ENCODE results near the gene GPD2.

GPD2 gene

DNA sequence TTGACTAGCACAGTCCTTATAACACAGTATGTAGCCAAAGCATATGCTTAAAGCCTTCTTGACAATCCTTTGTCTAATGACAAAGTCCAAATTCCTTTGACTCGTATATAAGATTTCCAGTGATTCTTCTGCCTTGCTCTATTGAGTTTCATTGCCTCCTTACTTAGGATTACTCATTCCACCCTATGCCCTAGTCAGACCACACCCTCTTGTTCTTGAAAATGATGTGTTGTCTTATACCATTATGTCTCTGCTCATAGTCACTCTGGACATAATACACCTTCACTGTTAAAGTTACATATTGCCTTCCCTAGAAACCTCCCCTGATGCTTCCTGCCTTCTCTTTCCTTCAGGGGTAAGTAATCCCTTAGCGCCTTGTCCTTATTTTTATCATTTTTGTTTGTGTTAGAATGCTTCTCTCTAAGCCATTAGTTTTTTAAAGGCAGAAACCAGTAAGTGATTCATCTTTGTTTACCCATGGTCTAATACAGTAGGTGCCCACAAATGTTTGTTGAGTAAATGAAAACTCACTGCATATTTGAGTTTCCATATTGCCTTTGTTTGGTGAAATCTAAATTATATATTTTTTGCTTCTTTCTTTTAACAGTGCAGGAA, 19.3 kb downstream of the GPD2 start (continued):
- TF ChIP-seq, protein P1, sequence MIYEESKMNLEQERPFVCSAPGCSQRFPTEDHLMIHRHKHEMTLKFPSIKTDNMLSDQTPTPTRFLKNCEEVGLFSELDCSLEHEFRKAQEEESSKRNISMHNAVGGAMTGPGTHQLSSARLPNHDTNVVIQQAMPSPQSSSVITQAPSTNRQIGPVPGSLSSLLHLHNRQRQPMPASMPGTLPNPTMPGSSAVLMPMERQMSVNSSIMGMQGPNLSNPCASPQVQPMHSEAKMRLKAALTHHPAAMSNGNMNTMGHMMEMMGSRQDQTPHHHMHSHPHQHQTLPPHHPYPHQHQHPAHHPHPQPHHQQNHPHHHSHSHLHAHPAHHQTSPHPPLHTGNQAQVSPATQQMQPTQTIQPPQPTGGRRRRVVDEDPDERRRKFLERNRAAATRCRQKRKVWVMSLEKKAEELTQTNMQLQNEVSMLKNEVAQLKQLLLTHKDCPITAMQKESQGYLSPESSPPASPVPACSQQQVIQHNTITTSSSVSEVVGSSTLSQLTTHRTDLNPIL (CRISPR knock-in tag; IDR thresholded peaks at IDR 0.05; ENCODE audit: low read depth), result no peak
- TF ChIP-seq ZFP30 (CRISPR knock-in tag; IDR thresholded peaks at IDR 0.05), result no peak

- ATAC-seq, result no peak
- TF ChIP-seq ESRRG (CRISPR knock-in tag; IDR thresholded peaks at IDR 0.05), result no peak
- TF ChIP-seq ZFP3 (CRISPR knock-in tag; IDR thresholded peaks at IDR 0.05), result no peak
- no peak for TF ChIP-seq ZNF8 (CRISPR knock-in tag; IDR thresholded peaks at IDR 0.05)
These were observed 20.4 kb downstream of the GPD2 start for GRCh38 chr2:156456616-156457015.

DNA sequence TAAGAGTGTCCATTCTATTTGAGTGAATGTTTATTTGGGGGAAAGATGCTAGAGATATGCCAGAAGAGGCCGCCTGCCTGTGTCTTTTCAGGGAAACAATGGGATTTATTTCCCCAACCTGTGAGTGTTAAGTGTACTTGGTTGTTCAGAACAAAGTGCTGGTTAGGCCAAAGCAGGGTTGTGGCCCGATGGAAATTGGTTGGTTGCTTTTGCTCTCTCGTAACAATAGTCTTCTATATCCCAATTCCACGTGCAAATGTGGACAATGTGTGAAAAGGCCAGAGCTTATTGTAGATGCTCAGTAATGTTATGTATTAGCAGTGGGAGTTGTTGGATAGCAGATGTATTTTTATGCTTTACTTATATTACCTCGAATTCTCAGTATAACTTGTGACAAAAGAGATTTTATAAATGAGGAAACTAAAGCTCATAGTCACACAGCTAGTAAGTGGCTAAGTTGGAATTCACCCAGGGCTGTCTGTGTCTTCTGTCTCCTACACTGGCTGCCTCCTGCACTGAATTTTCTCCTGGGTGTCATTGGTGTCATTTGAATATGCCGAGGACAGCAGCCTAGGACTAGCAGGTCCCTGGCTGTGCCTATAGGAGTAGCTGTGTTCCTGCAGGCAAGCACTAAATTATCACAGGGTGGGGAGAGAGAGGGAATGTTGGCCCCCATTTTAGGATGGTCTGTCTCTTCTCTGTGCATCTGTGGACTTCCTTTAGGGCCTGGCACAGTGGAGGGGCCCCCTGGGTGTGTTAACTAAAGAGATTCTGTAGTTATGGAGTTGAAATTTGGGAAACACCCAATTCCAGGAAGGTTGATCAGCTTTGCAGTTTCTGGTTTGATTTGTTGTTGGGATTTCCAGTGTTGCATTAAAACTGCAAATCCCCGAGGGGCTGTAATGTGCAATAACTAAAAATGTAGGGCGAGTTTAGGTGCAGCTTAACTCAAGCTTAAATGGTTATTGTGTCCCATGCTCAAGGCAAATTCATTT, 21.6 kb downstream of the GPD2 start:
- TF ChIP-seq PATZ1 (CRISPR knock-in tag; IDR thresholded peaks at IDR 0.05; ENCODE audit: borderline replicate concordance) (no peak), ZNF8 (CRISPR knock-in tag; IDR thresholded peaks at IDR 0.05) (no peak), ARNTL (CRISPR knock-in tag; IDR thresholded peaks at IDR 0.05; ENCODE audit: borderline replicate concordance, low read depth) (no peak), BACH2 (CRISPR knock-in tag; IDR thresholded peaks at IDR 0.05; ENCODE audit: borderline replicate concordance) (no peak), GLIS3 (CRISPR knock-in tag; IDR thresholded peaks at IDR 0.05) (no peak), PPARA (CRISPR knock-in tag; IDR thresholded peaks at IDR 0.05; ENCODE audit: borderline replicate concordance) (no peak), TOX (CRISPR knock-in tag; IDR thresholded peaks at IDR 0.05; ENCODE audit: borderline replicate concordance) (no peak), ZNF70 (CRISPR knock-in tag; IDR thresholded peaks at IDR 0.05) (no peak), TSHZ2 (CRISPR knock-in tag; IDR thresholded peaks at IDR 0.05) (no peak), RARB (CRISPR knock-in tag; IDR thresholded peaks at IDR 0.05) (no peak), ISL1 (CRISPR knock-in tag; IDR thresholded peaks at IDR 0.05) (no peak), ZC3H10 (CRISPR knock-in tag; IDR thresholded peaks at IDR 0.05) (no peak), OSR1 (CRISPR knock-in tag; IDR thresholded peaks at IDR 0.05) (no peak), SNAI2 (CRISPR knock-in tag; IDR thresholded peaks at IDR 0.05) (no peak), ZFP3 (CRISPR knock-in tag; IDR thresholded peaks at IDR 0.05) (no peak), ZFP30 (CRISPR knock-in tag; IDR thresholded peaks at IDR 0.05) (no peak), POU6F1 (CRISPR knock-in tag; IDR thresholded peaks at IDR 0.05; ENCODE audit: borderline replicate concordance, low read depth) (no peak), ZNF565 (CRISPR knock-in tag; conservative IDR thresholded peaks at IDR 0.05; ENCODE audit: low read depth) (no peak), CSDC2 (CRISPR knock-in tag; IDR thresholded peaks at IDR 0.05) (no peak)
- ATAC-seq, result no peak

Data from SK-N-SH treated with all-trans-retinoic acid at 6 μM for 48 hours (cell line).